Measurements from ENCODE around the gene C17orf113. TPM values are rescaled to one million over a fixed set of nuclear protein-coding genes. Genes with fewer than 3 reads are reported as not detected.

Gene C17orf113
- total and polyA plus RNA-seq, 2 of the 4 experiments (the other 2 are of a cell fraction): under 0.01 to 0.03 TPM

GRCh38 chr17:42045719-42046118 is 4.7 kb downstream of the C17orf113 start:
- Histone ChIP-seq H2AK5ac (ENCODE audit: low read depth, low read length) (no peak overlapping the region), H2AK9ac (replicated peaks; ENCODE audit: low read depth, low read length, poor library complexity) (no peak overlapping the region), H3K56ac (ENCODE audit: extremely low read depth, insufficient read depth, low read length) (no peak overlapping the region), H3K4me1 (ENCODE audit: control insufficient read depth, insufficient read depth, low read length) (0 out of 2 replicates have a peak, but pooled peaks cover 1% of the 10 kb centered on the region), H2BK120ac (ENCODE audit: low read depth, low read length) (no peak overlapping the region), H3K4ac (ENCODE audit: low read depth, low read length) (no peak overlapping the region), H3K9me3 (ENCODE audit: control insufficient read depth, insufficient read depth, low read length) (no peaks in the 10 kb centered on the region), H2BK20ac (ENCODE audit: low read depth, low read length) (no peak overlapping the region), H4K20me1 (ENCODE audit: insufficient read depth, low read length) (no peaks in the 10 kb centered on the region), H2AFZ (replicated peaks; ENCODE audit: low read length, poor library complexity) (no peak overlapping the region), H3K18ac (ENCODE audit: low read depth, low read length) (no peak overlapping the region), H3K27ac (ENCODE audit: insufficient read depth, low read length) (no peak overlapping the region), H3K79me1 (ENCODE audit: low read depth in 1 of 2, low read length in 2 of 2) (no peaks in the 10 kb centered on the region), H3K9me1 (ENCODE audit: insufficient read depth, low read length) (no peaks in the 10 kb centered on the region), H2BK5ac (ENCODE audit: low read depth, low read length, poor library complexity, severe bottlenecking) (no peak overlapping the region), H3K23ac (ENCODE audit: low read depth, low read length) (no peak overlapping the region), H3K14ac (replicated peaks; ENCODE audit: low read depth, low read length) (no peak overlapping the region), H4K5ac (ENCODE audit: low read depth, low read length) (no peak overlapping the region), H4K91ac (ENCODE audit: insufficient read depth, low read depth, low read length) (no peak overlapping the region), H3K9ac (ENCODE audit: low read depth, low read length) (no peak overlapping the region), H4K8ac (ENCODE audit: low read depth in 2 of 2, low read length in 2 of 2) (no peak overlapping the region), H3K4me3 (ENCODE audit: insufficient read depth, low read depth, low read length) (no peak overlapping the region), H3K36me3 (ENCODE audit: control insufficient read depth, insufficient read depth, low read length) (no peaks in the 10 kb centered on the region), H3K4me2 (ENCODE audit: low read depth, low read length) (no peak overlapping the region), H2BK15ac (ENCODE audit: low read depth, low read length) (no peak overlapping the region), H3K27me3 (ENCODE audit: control insufficient read depth, insufficient read depth, low read length) (peaks cover 32% of the 10 kb centered on the region)
- in situ Hi-C loops (cut with MboI; ENCODE audit: low sequenced_read_pairs): no loop called here
- no peak for DNase-seq
- WGBS, 2 experiments (ENCODE audit: extremely low coverage in 2 of 2, insufficient read length in 1 of 2): 42% methylated on average over 1 of the region's 1 CpG; no CpG with 5 or more reads in 1 of the 2 experiments
- dilution Hi-C loops (cut with HindIII; ENCODE audit: low sequenced_read_pairs, unreplicated experiment): no loop called here
- intact Hi-C loops (cut with micrococcal nuclease): no loop called here
- TF ChIP-seq MAFK (IDR thresholded peaks at IDR 0.05; ENCODE audit: low read depth, low read length): no peak
- no peak for TF ChIP-seq CEBPB (IDR thresholded peaks at IDR 0.05; ENCODE audit: low read depth, low read length)
- TF ChIP-seq ELK1 (IDR thresholded peaks at IDR 0.05; ENCODE audit: borderline replicate concordance, low read depth, low read length): no peak
- no peak for TF ChIP-seq BHLHE40 (IDR thresholded peaks at IDR 0.05; ENCODE audit: low read depth, low read length)
- no peak for TF ChIP-seq POLR2A (IDR thresholded peaks at IDR 0.05; ENCODE audit: low read depth, low read length)
- no peak for TF ChIP-seq CTCF (conservative IDR thresholded peaks at IDR 0.05; ENCODE audit: low read depth, low read length)
- no peak for TF ChIP-seq RCOR1 (IDR thresholded peaks at IDR 0.05; ENCODE audit: insufficient replicate concordance, low read length)
- TF ChIP-seq SMC3 (IDR thresholded peaks at IDR 0.05; ENCODE audit: low read depth, low read length): no peak
- no peak for TF ChIP-seq USF2 (IDR thresholded peaks at IDR 0.05; ENCODE audit: low read depth, low read length)
- no peak for ATAC-seq (ENCODE audit: low read depth)
- POLR2A ChIA-PET (ENCODE audit: unreplicated experiment): no interaction called here
- BruUV-seq (replicated peaks): no TSS peak
- CTCF ChIA-PET: interaction anchor here (0.9 kb wide), 1 partner anchor 26 kb away, joined by 3 read pairs; the partner anchor contains the start of gene NKIRAS2

Measured in IMR-90 (cell line).